Measurements from ENCODE around the gene SNX9.
"Not testable (repeated sequence)": the region's sequence is repeated elsewhere in the genome, so short reads cannot be mapped to it uniquely, and the experiment has no call there.

Gene SNX9

DNA sequence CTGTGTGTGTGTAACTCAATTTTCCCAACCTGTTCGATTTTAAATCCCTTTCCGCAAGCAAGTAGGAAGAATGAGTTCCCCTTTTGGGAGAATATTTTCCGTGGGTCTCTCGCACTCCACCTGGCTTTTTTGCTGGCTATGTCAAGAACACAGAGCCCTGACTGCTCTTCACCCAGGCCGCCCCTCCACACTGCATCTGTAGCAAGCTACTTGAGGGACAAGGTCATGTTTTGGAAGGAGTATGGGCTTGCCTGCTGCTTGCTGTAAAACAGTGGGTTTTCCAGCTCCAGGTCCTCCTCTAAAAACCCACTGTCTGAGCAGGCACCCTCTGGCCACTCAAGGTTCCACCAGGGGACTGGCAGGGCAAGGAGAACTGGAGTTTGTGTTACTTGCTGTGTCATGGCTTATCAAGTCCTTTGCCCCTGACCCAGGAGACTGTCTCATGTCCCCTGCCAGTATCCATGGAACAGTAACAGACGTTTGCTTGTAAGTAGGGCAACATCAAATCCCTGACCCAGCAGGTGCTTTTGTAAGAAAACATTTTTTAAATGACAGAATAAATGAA, 123.1 kb downstream of the SNX9 start:
- no peak for TF ChIP-seq CTCF (IDR thresholded peaks at IDR 0.05; ENCODE audit: insufficient read depth, low read length, poor library complexity, severe bottlenecking)
- DNase-seq (ENCODE audit: extremely low read depth, insufficient read length): no peak
- H3K36me3 ChIP-seq (ENCODE audit: control insufficient read depth, insufficient read depth, low read length): peaks cover 8% of the 10 kb centered on the region

DNA sequence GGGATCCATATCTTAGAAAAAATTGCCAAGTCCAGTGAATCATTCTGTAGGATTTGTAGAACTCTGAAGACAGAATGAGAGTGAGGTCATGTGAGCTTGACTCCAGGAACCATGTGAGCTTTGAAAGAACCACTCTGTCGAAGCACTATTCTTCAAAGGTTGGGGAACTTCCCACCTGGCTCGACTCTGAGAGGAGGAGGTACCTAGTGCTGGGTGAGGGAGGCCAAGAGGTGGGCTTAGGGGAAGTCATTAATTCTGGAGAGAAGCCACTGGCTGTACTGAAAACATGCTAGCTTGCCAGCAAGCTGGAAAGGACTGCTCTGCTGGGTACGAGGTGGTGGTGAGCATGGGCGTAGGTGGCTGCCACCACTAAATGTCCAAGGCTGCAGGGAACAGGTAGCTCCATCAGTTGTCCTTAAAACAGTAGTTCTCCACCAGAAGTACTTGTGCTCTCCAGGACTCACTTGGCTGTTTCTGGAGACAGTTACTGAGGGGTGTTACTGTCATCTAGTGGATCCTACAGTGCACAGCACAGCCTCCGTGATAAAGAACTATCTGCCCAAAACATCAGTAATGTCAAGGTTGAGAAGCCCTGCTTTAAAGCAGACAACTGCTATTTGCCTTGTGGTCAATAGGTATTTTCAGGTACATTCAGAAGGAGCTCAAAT, 124.0 kb downstream of the SNX9 start:
- Histone ChIP-seq H3K27me3 (replicated peaks; ENCODE audit: control insufficient read depth, insufficient read depth, low read length) (no peaks in the 10 kb centered on the region), H3K36me3 (ENCODE audit: control insufficient read depth, insufficient read depth, low read length) (peaks cover 7% of the 10 kb centered on the region), H3K4me3 (replicated peaks; ENCODE audit: low read depth, low read length) (no peak overlapping the region)
- no peak for DNase-seq (ENCODE audit: extremely low read depth, insufficient read length)
- TF ChIP-seq CTCF (IDR thresholded peaks at IDR 0.05; ENCODE audit: insufficient read depth, low read length, poor library complexity, severe bottlenecking): peak; percentile 79

More for the DNA sequence above, 123.1 kb downstream of the SNX9 start:
- Histone ChIP-seq H3K27me3 (replicated peaks; ENCODE audit: control insufficient read depth, insufficient read depth, low read length) (no peaks in the 10 kb centered on the region), H3K4me3 (replicated peaks; ENCODE audit: low read depth, low read length) (no peak overlapping the region)

DNA sequence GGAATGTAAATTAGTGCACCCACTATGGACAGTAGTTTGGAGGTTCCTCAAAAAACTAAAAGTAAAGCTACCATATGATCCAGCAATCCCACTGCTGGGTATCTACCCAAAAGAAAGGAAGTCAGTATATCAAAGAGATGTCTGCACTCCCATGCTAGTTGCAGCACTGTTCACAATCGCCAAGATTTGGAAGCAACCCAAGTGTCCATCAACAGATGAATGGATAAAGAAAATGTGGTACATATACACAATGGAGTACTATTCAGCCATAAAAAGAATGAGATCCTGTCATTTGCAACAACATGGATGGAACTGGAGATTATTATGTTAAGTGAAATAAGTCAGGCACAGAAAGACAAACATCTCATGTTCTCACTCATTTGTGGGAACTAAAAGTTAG, 127.9 kb downstream of the SNX9 start:
- DNase-seq (ENCODE audit: extremely low read depth, insufficient read length); H3K4me3 ChIP-seq (replicated peaks; ENCODE audit: low read depth, low read length); H3K27me3 ChIP-seq (replicated peaks; ENCODE audit: control insufficient read depth, insufficient read depth, low read length); H3K36me3 ChIP-seq (ENCODE audit: control insufficient read depth, insufficient read depth, low read length): not testable (repeated sequence)

- no peak for DNase-seq (ENCODE audit: extremely low read depth, insufficient read length)
- Histone ChIP-seq H3K27me3 (replicated peaks; ENCODE audit: control insufficient read depth, insufficient read depth, low read length) (no peaks in the 10 kb centered on the region), H3K36me3 (ENCODE audit: control insufficient read depth, insufficient read depth, low read length) (no peaks in the 10 kb centered on the region), H3K4me3 (replicated peaks; ENCODE audit: low read depth, low read length) (no peak overlapping the region)
- TF ChIP-seq CTCF (IDR thresholded peaks at IDR 0.05; ENCODE audit: insufficient read depth, low read length, poor library complexity, severe bottlenecking): no peak
Measured at GRCh38 chr6:157951828-157952227, 128.8 kb downstream of the SNX9 start.

DNA sequence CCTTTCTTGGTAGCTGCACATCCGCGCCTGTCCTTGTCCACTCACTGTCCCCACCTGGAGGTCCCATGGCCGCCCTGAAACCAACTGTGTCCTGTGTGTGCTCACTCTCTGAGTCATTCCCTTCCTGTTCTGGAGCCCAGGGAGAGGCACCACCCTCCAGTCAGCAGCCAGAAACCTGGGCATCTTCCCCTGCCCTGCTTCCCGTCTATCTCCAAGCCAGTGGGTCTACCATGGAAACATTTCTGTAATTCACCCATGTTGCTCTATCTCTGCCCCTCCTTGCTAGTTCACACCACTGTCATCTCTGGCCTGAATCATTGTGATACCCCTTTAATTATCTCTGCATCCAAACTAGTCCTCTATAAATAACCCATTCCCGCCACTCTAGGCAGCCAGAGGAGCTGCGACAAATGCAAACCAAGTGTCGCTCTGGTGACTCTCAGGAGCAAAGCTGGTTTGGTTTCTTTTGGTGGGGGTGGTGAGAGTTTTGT, 129.9 kb downstream of the SNX9 start:
- Histone ChIP-seq H3K36me3 (ENCODE audit: control insufficient read depth, insufficient read depth, low read length) (no peaks in the 10 kb centered on the region), H3K27me3 (replicated peaks; ENCODE audit: control insufficient read depth, insufficient read depth, low read length) (no peaks in the 10 kb centered on the region), H3K4me3 (replicated peaks; ENCODE audit: low read depth, low read length) (no peak overlapping the region)
- no peak for DNase-seq (ENCODE audit: extremely low read depth, insufficient read length)
- TF ChIP-seq CTCF (IDR thresholded peaks at IDR 0.05; ENCODE audit: insufficient read depth, low read length, poor library complexity, severe bottlenecking): no peak

DNA sequence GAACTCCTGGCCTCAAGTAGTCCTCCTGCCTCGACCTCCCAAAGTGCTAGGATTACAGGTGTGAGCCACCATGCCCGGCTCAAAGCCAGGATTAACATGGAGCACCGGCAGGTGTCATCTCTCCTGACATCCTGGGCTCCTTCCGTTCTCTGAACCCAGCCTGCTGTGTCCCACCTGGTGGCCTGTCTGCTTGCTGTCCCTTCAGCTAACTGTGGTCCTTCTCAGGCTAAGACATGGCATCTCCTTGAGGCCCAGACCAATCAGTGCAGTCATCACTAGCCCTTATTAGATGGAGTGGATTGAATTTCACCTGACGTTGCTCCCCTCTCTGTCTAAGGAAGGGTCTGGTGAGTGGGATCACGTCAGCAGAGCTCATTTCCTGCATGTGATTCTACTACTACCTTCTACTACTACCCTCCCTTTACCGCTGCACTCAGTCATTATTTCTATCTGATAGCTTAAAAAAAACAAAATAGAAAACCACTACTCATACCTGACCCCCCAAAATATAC, 130.6 kb downstream of the SNX9 start:
- TF ChIP-seq CTCF (IDR thresholded peaks at IDR 0.05; ENCODE audit: insufficient read depth, low read length, poor library complexity, severe bottlenecking): no peak
- no peak for DNase-seq (ENCODE audit: extremely low read depth, insufficient read length)
- no peaks in the 10 kb centered on the region for H3K36me3 ChIP-seq (ENCODE audit: control insufficient read depth, insufficient read depth, low read length)
- no peak overlapping the region for H3K4me3 ChIP-seq (replicated peaks; ENCODE audit: low read depth, low read length)
- H3K27me3 ChIP-seq (replicated peaks; ENCODE audit: control insufficient read depth, insufficient read depth, low read length): no peaks in the 10 kb centered on the region
